ENCODE data around the gene SMTNL1.

SMTNL1 gene, protein sequence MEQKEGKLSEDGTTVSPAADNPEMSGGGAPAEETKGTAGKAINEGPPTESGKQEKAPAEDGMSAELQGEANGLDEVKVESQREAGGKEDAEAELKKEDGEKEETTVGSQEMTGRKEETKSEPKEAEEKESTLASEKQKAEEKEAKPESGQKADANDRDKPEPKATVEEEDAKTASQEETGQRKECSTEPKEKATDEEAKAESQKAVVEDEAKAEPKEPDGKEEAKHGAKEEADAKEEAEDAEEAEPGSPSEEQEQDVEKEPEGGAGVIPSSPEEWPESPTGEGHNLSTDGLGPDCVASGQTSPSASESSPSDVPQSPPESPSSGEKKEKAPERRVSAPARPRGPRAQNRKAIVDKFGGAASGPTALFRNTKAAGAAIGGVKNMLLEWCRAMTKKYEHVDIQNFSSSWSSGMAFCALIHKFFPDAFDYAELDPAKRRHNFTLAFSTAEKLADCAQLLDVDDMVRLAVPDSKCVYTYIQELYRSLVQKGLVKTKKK

DNA sequence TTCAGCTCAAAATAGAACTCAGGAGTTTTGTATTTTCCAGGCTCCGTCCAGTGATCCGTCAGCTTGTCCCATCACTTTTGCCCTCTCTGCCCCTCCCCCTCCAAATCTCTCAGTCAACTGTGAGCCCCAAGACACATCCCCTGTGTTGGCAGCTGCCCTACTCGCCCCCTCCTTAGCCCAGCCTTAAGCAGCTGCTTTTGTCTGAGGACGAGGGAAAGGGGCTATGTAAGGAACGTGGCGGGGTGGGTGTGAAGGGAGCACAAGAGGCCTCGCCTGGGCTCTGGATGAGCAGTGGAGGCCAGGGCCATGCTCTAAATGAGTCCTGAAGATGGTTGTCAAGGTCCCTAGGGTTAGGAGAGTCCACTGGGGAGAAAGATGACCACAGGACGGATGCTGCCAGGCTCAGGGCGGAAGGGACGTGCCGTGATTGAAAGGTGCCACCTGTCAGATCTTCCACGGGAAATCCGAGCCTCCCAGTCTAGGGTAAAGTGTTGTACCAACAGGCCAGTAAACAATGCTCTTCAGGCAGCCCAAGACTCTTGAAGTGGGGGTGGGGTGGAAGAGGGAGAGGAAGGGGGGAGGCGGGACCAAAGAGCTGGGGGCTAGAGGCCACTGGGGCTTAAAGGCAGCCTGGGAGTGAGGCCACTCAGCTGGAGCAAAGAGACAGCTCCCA lies at the start of gene SMTNL1:
Gene SMTNL1 (plus strand): TSS at position 649 of the 673 bp plus-strand sequence. CDS start 5,048 bp downstream, outside the sequence.
- H3K27ac ChIP-seq: no peak within 1 kb of the TSS
- TF ChIP-seq, protein P1, sequence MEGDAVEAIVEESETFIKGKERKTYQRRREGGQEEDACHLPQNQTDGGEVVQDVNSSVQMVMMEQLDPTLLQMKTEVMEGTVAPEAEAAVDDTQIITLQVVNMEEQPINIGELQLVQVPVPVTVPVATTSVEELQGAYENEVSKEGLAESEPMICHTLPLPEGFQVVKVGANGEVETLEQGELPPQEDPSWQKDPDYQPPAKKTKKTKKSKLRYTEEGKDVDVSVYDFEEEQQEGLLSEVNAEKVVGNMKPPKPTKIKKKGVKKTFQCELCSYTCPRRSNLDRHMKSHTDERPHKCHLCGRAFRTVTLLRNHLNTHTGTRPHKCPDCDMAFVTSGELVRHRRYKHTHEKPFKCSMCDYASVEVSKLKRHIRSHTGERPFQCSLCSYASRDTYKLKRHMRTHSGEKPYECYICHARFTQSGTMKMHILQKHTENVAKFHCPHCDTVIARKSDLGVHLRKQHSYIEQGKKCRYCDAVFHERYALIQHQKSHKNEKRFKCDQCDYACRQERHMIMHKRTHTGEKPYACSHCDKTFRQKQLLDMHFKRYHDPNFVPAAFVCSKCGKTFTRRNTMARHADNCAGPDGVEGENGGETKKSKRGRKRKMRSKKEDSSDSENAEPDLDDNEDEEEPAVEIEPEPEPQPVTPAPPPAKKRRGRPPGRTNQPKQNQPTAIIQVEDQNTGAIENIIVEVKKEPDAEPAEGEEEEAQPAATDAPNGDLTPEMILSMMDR (IDR thresholded peaks at IDR 0.05): no peak
- H3K4me1 ChIP-seq: no peaks in the 10 kb centered on the region
- no peaks in the 10 kb centered on the region for H3K9me3 ChIP-seq
- no peaks in the 10 kb centered on the region for H3K36me3 ChIP-seq
- H3K27me3 ChIP-seq: peaks cover 0 to 5% of the 10 kb centered on the region in 2 donors
- DNase-seq: no peak
- no peak within 1 kb of the TSS for H3K4me3 ChIP-seq
- intact Hi-C loops (cut with DNase I; ENCODE audit: low total_unique reads): no loop called here

DNA sequence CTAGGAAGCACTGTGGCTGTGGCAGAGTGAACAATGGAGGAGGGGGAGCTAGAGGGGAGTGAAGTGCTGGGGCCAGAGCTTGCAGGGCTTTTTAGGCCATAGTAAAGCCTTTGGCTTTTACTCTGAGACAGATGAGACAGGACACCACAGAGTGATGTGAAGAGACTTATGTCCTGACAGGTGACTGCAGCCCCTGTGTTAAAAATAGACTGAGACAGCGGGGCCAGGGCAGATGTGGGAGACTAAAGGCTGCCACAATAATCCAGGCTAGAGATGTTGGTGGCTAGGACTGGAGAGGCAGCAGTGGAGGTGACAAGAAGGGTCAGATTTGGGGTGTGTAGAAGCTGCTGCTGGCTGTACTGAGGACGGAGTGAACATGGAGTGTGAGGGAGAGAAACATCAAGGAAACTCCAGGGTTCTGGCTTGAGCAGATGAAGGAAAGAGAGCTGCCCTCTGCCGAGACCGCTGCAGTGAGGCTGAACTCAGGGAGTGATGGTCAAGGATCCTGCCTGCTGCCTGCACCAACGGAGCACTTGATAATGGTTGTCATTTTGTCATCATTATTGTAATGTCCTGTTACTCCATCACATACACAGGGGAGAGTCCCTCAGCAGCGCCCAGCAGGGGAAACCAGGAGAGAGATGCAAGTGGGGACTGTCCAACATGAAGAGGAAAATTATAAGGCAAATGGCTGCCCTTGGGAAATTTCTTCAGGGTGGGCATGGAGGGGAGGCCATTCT lies 49.3 kb upstream of the SMTNL1 start:
- peaks cover 56 to 75% (median 74%) of the 10 kb centered on the region in 3 donors for H3K36me3 ChIP-seq
- H3K9me3 ChIP-seq: no peaks in the 10 kb centered on the region
- no peak overlapping the region for H3K27ac ChIP-seq
- TF ChIP-seq, protein P1 (IDR thresholded peaks at IDR 0.05): no peak
- no peak for DNase-seq
- intact Hi-C loops (cut with DNase I; ENCODE audit: low total_unique reads): no loop called here
- no peak overlapping the region for H3K4me3 ChIP-seq
- H3K27me3 ChIP-seq: peaks cover 0 to 9% of the 10 kb centered on the region in 2 donors
- H3K4me1 ChIP-seq: peaks cover 0 to 5% (median 3%) of the 10 kb centered on the region in 4 donors

DNA sequence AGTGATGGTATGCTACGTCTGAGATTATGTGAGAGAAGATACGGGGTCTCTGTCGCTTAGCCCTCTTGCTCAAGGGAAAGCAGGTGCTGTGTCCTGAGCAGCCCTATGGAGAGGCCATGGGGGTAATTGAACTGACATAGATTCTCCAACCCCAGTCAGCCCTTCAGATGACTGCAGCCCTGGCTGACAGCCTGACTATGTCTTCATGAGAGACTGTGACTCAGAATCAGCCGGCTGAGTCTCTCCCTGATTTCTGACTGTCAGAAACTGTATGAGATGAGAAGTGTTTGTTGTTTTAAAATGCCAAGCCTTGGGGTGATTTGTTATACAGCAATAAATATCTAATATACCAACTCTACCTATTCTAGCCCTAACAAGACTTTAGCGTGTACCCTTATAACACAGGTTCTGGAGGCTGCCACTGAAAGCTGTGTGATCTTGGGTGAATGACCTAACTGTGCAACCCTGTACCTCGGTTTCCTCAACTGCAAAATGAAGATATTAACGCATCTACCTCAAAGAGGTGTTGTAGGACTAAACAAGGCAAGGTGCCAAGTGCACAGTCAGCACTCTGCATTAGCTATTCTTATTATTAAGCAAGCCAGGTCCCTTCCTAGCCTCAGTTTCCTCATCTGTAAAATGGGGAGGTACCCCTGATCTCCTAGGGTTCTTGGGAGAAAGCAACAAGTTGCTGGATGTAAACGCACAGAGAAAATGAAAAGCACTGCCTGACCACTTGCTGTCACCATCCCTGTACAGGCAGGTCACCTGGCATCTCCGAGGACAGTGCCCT lies 46.7 kb upstream of the SMTNL1 start:
- H3K9me3 ChIP-seq: no peaks in the 10 kb centered on the region
- no peaks in the 10 kb centered on the region for H3K4me1 ChIP-seq
- TF ChIP-seq, protein P1 (IDR thresholded peaks at IDR 0.05): no peak
- intact Hi-C loops (cut with DNase I; ENCODE audit: low total_unique reads): loop anchor here (10.0 kb wide), 1 partner anchor 154 kb away; the partner anchor contains the start of gene YPEL4
- no peak overlapping the region for H3K27ac ChIP-seq
- no peaks in the 10 kb centered on the region for H3K27me3 ChIP-seq
- DNase-seq: no peak
- H3K4me3 ChIP-seq: no peak overlapping the region
- H3K36me3 ChIP-seq: peaks cover 40 to 64% (median 56%) of the 10 kb centered on the region in 3 donors

DNA sequence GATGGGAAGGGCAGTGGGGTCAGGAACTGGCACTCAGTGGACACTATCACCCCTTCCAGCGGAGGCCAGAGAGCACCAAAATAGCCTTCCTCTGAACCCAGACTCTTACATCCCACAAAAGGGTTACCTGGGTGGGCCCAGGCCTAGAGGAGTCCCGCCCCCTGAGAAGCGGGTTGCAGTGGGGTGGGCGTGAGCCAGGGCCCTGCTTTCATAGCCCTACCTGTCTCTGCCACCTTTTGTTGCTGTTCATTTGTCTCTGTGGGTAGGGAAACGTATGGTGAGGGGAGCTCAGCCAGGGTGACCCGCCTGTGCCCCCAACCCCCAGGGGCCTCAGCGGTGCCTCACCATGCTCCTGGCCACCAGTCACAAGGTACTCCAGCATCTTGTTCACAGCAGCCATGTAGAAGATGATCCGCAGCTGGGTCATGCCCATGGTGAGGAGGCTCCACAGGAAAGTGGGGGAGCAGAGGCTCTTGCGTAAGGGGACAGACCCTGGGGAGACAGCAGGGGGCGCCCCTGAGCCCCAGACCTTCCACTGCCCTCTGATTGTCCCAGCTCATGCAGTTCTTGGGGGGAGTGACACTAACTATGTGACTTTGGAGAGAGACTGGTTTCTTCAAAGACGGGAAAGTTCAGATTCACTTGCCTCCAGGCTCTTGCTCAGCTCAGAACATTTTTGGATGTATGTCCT lies 45.9 kb upstream of the SMTNL1 start:
- Histone ChIP-seq H3K27me3 (no peaks in the 10 kb centered on the region), H3K4me1 (no peaks in the 10 kb centered on the region), H3K36me3 (peaks cover 37 to 63% (median 52%) of the 10 kb centered on the region in 3 donors), H3K27ac (no peak overlapping the region), H3K4me3 (no peak overlapping the region), H3K9me3 (no peaks in the 10 kb centered on the region)
- TF ChIP-seq, protein P1 (IDR thresholded peaks at IDR 0.05): peak in 1 of 2 experiments; percentile 44
- DNase-seq: no peak
- intact Hi-C loops (cut with DNase I; ENCODE audit: low total_unique reads): loop anchor here (2.0 to 10.0 kb wide), 2 partner anchors 35 to 153 kb away; partner anchors contain the start of gene YPEL4

Data from tibial artery (tissue), 4 donors.